ENCODE data around the gene FGD5. TPM values are rescaled to one million over a fixed set of nuclear protein-coding genes. Genes with fewer than 3 reads are reported as not detected.
"Not testable (repeated sequence)": the region's sequence is repeated elsewhere in the genome, so short reads cannot be mapped to it uniquely, and the experiment has no call there.

FGD5 gene
- total RNA-seq, 3 donors from 2014 or later: 7.3 to 28.2 (median 18.7) TPM

- TF ChIP-seq POLR2A (IDR thresholded peaks at IDR 0.05): no peak
- TF ChIP-seq POLR2AphosphoS5 (IDR thresholded peaks at IDR 0.05): no peak
- Histone ChIP-seq H3K27me3 (no peaks in the 10 kb centered on the region), H3K4me3 (no peak overlapping the region), H3K27ac (no peak overlapping the region), H3K4me1 (no peaks in the 10 kb centered on the region), H3K36me3 (no peaks in the 10 kb centered on the region), H3K9me3 (no peaks in the 10 kb centered on the region)
- DNase-seq (ENCODE audit: low spot score in 2 of 2): no peak
- intact Hi-C loops (cut with DNase I; ENCODE audit: low total_unique reads): no loop called here
Observed at GRCh38 chr3:14897266-14897665, 78.5 kb downstream of the FGD5 start.

GRCh38 chr3:14898929-14899328 is 80.2 kb downstream of the FGD5 start:
- TF ChIP-seq POLR2A (IDR thresholded peaks at IDR 0.05) (no peak), CTCF (IDR thresholded peaks at IDR 0.05) (no peak), POLR2AphosphoS5 (IDR thresholded peaks at IDR 0.05) (no peak)
- Histone ChIP-seq H3K27me3 (no peaks in the 10 kb centered on the region), H3K4me3 (no peak overlapping the region), H3K36me3 (no peaks in the 10 kb centered on the region), H3K9me3 (no peaks in the 10 kb centered on the region), H3K27ac (no peak overlapping the region), H3K4me1 (no peaks in the 10 kb centered on the region)
- intact Hi-C loops (cut with DNase I; ENCODE audit: low total_unique reads): no loop called here
- no peak for DNase-seq (ENCODE audit: low spot score in 2 of 2)

GRCh38 chr3:14899993-14900618 is 81.3 kb downstream of the FGD5 start:
- no peak for DNase-seq (ENCODE audit: low spot score in 2 of 2)

GRCh38 chr3:14900881-14901873 is 82.4 kb downstream of the FGD5 start:
- H3K27me3 ChIP-seq: no peaks in the 10 kb centered on the region
- H3K9me3 ChIP-seq: no peaks in the 10 kb centered on the region
- no peak overlapping the region for H3K4me3 ChIP-seq
- no peaks in the 10 kb centered on the region for H3K4me1 ChIP-seq
- no peak overlapping the region for H3K27ac ChIP-seq
- H3K36me3 ChIP-seq: no peaks in the 10 kb centered on the region
- TF ChIP-seq POLR2A (IDR thresholded peaks at IDR 0.05) (no peak), POLR2AphosphoS5 (IDR thresholded peaks at IDR 0.05) (no peak), CTCF (IDR thresholded peaks at IDR 0.05) (no peak)
- no peak for DNase-seq (ENCODE audit: low spot score in 2 of 2)
- intact Hi-C loops (cut with DNase I; ENCODE audit: low total_unique reads): no loop called here

More at GRCh38 chr3:14899993-14900618, 81.3 kb downstream of the FGD5 start:
- Histone ChIP-seq H3K4me3 (no peak overlapping the region), H3K4me1 (no peaks in the 10 kb centered on the region), H3K36me3 (no peaks in the 10 kb centered on the region), H3K27ac (no peak overlapping the region), H3K9me3 (no peaks in the 10 kb centered on the region), H3K27me3 (no peaks in the 10 kb centered on the region)
- TF ChIP-seq CTCF (IDR thresholded peaks at IDR 0.05): no peak
- TF ChIP-seq POLR2AphosphoS5 (IDR thresholded peaks at IDR 0.05): no peak
- no peak for TF ChIP-seq POLR2A (IDR thresholded peaks at IDR 0.05)
- intact Hi-C loops (cut with DNase I; ENCODE audit: low total_unique reads): no loop called here

GRCh38 chr3:14902719-14903118 is 84.0 kb downstream of the FGD5 start:
- Histone ChIP-seq H3K4me1 (no peaks in the 10 kb centered on the region), H3K27me3 (no peaks in the 10 kb centered on the region), H3K27ac (peak overlapping the region in 1 of 2 donors; percentile 32), H3K9me3 (no peaks in the 10 kb centered on the region), H3K4me3 (no peak overlapping the region), H3K36me3 (no peaks in the 10 kb centered on the region)
- intact Hi-C loops (cut with DNase I; ENCODE audit: low total_unique reads): no loop called here
- TF ChIP-seq CTCF (IDR thresholded peaks at IDR 0.05) (no peak), POLR2A (IDR thresholded peaks at IDR 0.05) (no peak), POLR2AphosphoS5 (IDR thresholded peaks at IDR 0.05) (no peak)
- no peak for DNase-seq (ENCODE audit: low spot score in 2 of 2)

GRCh38 chr3:14903501-14903900 is 84.7 kb downstream of the FGD5 start:
- H3K27ac ChIP-seq; H3K27me3 ChIP-seq; H3K4me3 ChIP-seq; H3K9me3 ChIP-seq; DNase-seq (ENCODE audit: low spot score in 2 of 2); H3K36me3 ChIP-seq; H3K4me1 ChIP-seq; intact Hi-C loops (cut with DNase I; ENCODE audit: low total_unique reads): not testable (repeated sequence)
